ENCODE data around the gene APRT.

- TF ChIP-seq, protein P1, sequence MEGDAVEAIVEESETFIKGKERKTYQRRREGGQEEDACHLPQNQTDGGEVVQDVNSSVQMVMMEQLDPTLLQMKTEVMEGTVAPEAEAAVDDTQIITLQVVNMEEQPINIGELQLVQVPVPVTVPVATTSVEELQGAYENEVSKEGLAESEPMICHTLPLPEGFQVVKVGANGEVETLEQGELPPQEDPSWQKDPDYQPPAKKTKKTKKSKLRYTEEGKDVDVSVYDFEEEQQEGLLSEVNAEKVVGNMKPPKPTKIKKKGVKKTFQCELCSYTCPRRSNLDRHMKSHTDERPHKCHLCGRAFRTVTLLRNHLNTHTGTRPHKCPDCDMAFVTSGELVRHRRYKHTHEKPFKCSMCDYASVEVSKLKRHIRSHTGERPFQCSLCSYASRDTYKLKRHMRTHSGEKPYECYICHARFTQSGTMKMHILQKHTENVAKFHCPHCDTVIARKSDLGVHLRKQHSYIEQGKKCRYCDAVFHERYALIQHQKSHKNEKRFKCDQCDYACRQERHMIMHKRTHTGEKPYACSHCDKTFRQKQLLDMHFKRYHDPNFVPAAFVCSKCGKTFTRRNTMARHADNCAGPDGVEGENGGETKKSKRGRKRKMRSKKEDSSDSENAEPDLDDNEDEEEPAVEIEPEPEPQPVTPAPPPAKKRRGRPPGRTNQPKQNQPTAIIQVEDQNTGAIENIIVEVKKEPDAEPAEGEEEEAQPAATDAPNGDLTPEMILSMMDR (IDR thresholded peaks at IDR 0.05; ENCODE audit: low read depth, low read length, poor library complexity, severe bottlenecking), result no peak
- no peak for TF ChIP-seq EZH2phosphoT487 (IDR thresholded peaks at IDR 0.05; ENCODE audit: borderline replicate concordance, low read length)
Measured at GRCh38 chr16:88774544-88775393, 37.0 kb downstream of the APRT start.

All from DOHH2 (cell line).